CD4-positive, alpha-beta T cell treated with Interleukin-21 for 1 hour (primary cell): ENCODE results near the gene NOTCH4.
A peak's percentile ranks its signal among the peaks of the same experiment; 100 is the strongest.

Experiments
- DNase-seq: peaks from one replicate; pipeline ENCODE4 v3.0.0-alpha.2; 2020

Gene NOTCH4

GRCh38 chr6:32158052-32158451, 65.8 kb downstream of the NOTCH4 start:
- DNase-seq: no peak

- DNase-seq: no peak
These were observed 67.0 kb downstream of the NOTCH4 start for GRCh38 chr6:32156891-32157290.

GRCh38 chr6:32154514-32155161, 69.2 kb downstream of the NOTCH4 start:
- peak; percentile 79 for DNase-seq

GRCh38 chr6:32153564-32154513, 70.0 kb downstream of the NOTCH4 start, which contains the start of gene PPT2:
PPT2 (plus strand) TSS chr6:32154141; CDS start chr6:32154595, 454 bp downstream.
- peak; percentile 84 for DNase-seq

GRCh38 chr6:32152769-32153563, 70.9 kb downstream of the NOTCH4 start:
- DNase-seq: no peak

- no peak for DNase-seq
These were observed 71.8 kb downstream of the NOTCH4 start, which contains the start of gene PRRT1 for GRCh38 chr6:32151863-32152768. PRRT1 (minus strand) TSS chr6:32151939; CDS start chr6:32151827, 112 bp downstream.

GRCh38 chr6:32151181-32151862, 72.5 kb downstream of the NOTCH4 start:
- DNase-seq: no peak

GRCh38 chr6:32149932-32150870, 73.7 kb downstream of the NOTCH4 start:
- DNase-seq: no peak

- no peak for DNase-seq
These were observed 74.6 kb downstream of the NOTCH4 start for GRCh38 chr6:32149092-32149755.

GRCh38 chr6:32148289-32149091, 75.4 kb downstream of the NOTCH4 start:
- peak; percentile 76 for DNase-seq

GRCh38 chr6:32147401-32148132, 76.3 kb downstream of the NOTCH4 start:
- DNase-seq: no peak

GRCh38 chr6:32146687-32147086, 77.2 kb downstream of the NOTCH4 start:
- DNase-seq: no peak

- no peak for DNase-seq
These were observed 77.6 kb downstream of the NOTCH4 start for GRCh38 chr6:32146287-32146686.
